ENCODE results near the gene HHATL. TPM values are rescaled to one million over a fixed set of nuclear protein-coding genes. Genes with fewer than 3 reads are reported as not detected.

Gene HHATL
- total RNA-seq, 1 donor from 2014 or later: 552 TPM

GRCh38 chr3:42717306-42717705, 14.7 kb upstream of the HHATL start:
- H3K36me3 ChIP-seq: no peaks in the 10 kb centered on the region
- intact Hi-C loops (cut with micrococcal nuclease): no loop called here
- DNase-seq: no peak
- H3K27me3 ChIP-seq (ENCODE audit: low read depth): no peaks in the 10 kb centered on the region
- no peak overlapping the region for H3K4me3 ChIP-seq
- H3K4me1 ChIP-seq: peaks cover 16% of the 10 kb centered on the region
- no peak for TF ChIP-seq CTCF (IDR thresholded peaks at IDR 0.05; ENCODE audit: borderline replicate concordance)
- H3K27ac ChIP-seq (replicated peaks): no peak overlapping the region
- no peaks in the 10 kb centered on the region for H3K9me3 ChIP-seq (replicated peaks)

GRCh38 chr3:42714171-42714852, 11.7 kb upstream of the HHATL start:
- no peaks in the 10 kb centered on the region for H3K27me3 ChIP-seq (ENCODE audit: low read depth)
- peaks cover 2% of the 10 kb centered on the region for H3K4me1 ChIP-seq
- no peak overlapping the region for H3K4me3 ChIP-seq
- no peaks in the 10 kb centered on the region for H3K9me3 ChIP-seq (replicated peaks)
- no peak for TF ChIP-seq CTCF (IDR thresholded peaks at IDR 0.05; ENCODE audit: borderline replicate concordance)
- no peak for DNase-seq
- no peaks in the 10 kb centered on the region for H3K36me3 ChIP-seq
- H3K27ac ChIP-seq (replicated peaks): no peak overlapping the region
- intact Hi-C loops (cut with micrococcal nuclease): no loop called here

GRCh38 chr3:42713747-42714146, 11.1 kb upstream of the HHATL start:
- no peak for DNase-seq
- Histone ChIP-seq H3K27ac (replicated peaks) (no peak overlapping the region), H3K36me3 (no peaks in the 10 kb centered on the region), H3K4me1 (no peaks in the 10 kb centered on the region), H3K27me3 (ENCODE audit: low read depth) (no peaks in the 10 kb centered on the region), H3K9me3 (replicated peaks) (no peaks in the 10 kb centered on the region), H3K4me3 (no peak overlapping the region)
- intact Hi-C loops (cut with micrococcal nuclease): no loop called here
- TF ChIP-seq CTCF (IDR thresholded peaks at IDR 0.05; ENCODE audit: borderline replicate concordance): no peak

- no peak for TF ChIP-seq CTCF (IDR thresholded peaks at IDR 0.05; ENCODE audit: borderline replicate concordance)
- intact Hi-C loops (cut with micrococcal nuclease): no loop called here
- no peaks in the 10 kb centered on the region for H3K27me3 ChIP-seq (ENCODE audit: low read depth)
- no peak for DNase-seq
- no peaks in the 10 kb centered on the region for H3K9me3 ChIP-seq (replicated peaks)
- no peaks in the 10 kb centered on the region for H3K36me3 ChIP-seq
- H3K27ac ChIP-seq (replicated peaks): no peak overlapping the region
- no peak overlapping the region for H3K4me3 ChIP-seq
- no peaks in the 10 kb centered on the region for H3K4me1 ChIP-seq
Observed at GRCh38 chr3:42712688-42713372, 10.2 kb upstream of the HHATL start.

GRCh38 chr3:42712344-42712648, 9.7 kb upstream of the HHATL start:
- Histone ChIP-seq H3K27ac (replicated peaks) (no peak overlapping the region), H3K4me1 (no peaks in the 10 kb centered on the region), H3K4me3 (no peak overlapping the region), H3K36me3 (no peaks in the 10 kb centered on the region), H3K9me3 (replicated peaks) (no peaks in the 10 kb centered on the region), H3K27me3 (ENCODE audit: low read depth) (no peaks in the 10 kb centered on the region)
- intact Hi-C loops (cut with micrococcal nuclease): no loop called here
- no peak for TF ChIP-seq CTCF (IDR thresholded peaks at IDR 0.05; ENCODE audit: borderline replicate concordance)
- DNase-seq: no peak
